Hematopoietic multipotent progenitor cell treated with erythropoietin and hydrocortisone succinate and interleukin-3 and kit ligand, for 6 days (in vitro differentiated cells): ENCODE measurements around the gene ARHGAP21.

Experiments used
- DNase-seq: peaks from one replicate; pipeline ENCODE4 v3.0.0-alpha.2; 2015

The ARHGAP21 gene

GRCh38 chr10:24569828-24570657 lies 153.6 kb downstream of the ARHGAP21 start:
- DNase-seq, result peak; percentile 78

DNA sequence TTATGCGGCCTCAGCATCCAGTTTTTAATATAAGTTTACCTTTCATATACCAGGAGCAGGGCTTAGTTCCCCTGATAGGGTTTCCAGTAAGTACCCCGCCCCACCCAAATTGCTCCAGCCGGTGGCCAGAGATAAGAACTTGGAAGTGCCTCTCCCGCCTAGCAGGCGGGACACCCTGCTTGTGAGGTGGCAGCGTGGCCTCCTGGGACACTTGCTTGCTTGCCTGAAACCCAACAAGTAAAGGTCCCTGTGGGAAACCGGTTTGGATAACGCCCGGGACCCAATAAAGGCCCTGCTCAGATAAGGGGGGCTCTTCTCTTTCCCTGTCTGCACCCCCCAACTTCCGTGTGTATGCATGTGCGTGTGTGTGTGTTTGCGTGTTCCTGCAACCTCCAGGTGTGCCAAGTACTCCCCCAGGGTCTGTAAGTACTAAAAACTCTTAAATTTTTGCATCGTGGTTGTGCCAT lies 154.3 kb downstream of the ARHGAP21 start:
- DNase-seq, result peak; percentile 96

DNA sequence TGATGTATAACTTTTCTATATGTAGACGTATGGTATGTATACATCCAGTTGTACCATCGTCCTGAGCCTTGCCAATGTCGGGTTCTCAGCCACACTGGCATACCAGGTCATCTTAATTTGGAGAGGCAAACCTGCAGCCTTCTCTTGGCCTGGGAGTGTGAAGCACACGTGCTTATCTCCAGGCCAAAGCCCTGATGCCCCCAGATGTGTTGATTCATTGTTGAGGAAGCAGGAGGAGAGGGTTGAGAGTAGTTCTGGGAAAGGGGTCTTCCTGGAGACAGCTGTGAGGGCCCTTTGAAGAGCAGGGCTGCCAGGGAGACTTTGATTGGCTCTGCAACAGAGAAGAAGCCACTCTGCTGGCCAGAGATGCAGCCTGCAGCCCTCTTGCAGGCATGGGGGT lies 155.6 kb downstream of the ARHGAP21 start:
- peak; percentile 34 for DNase-seq

- DNase-seq, result no peak
Observed at GRCh38 chr10:24561453-24561852, 162.2 kb downstream of the ARHGAP21 start.

- peak; percentile 89 for DNase-seq
Observed at GRCh38 chr10:24556750-24557742, 166.6 kb downstream of the ARHGAP21 start.

- peak; percentile 31 for DNase-seq
Observed at GRCh38 chr10:24556126-24556749, 167.4 kb downstream of the ARHGAP21 start.

DNA sequence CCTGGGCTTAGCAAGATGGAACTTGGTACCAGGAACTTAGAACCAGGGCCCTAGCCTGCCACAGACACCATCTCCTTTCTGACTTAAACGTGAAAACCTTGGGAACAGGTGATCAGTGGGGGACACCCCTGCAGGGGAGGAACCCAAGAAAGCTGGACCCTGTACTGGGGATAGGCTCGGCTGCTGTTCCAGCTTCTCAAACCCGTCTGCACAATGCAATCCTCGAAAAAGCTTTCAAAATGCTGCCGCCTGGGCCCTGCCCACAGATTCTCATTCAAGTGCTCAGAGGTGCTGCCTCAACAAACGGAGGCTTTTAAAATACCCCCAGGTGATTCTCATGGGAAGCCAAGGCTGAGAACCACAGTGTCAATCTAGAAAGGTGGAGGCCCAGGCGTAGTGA lies 169.7 kb downstream of the ARHGAP21 start:
- DNase-seq, result no peak

- DNase-seq, result no peak
Observed at GRCh38 chr10:24553051-24553612, 170.6 kb downstream of the ARHGAP21 start.

DNA sequence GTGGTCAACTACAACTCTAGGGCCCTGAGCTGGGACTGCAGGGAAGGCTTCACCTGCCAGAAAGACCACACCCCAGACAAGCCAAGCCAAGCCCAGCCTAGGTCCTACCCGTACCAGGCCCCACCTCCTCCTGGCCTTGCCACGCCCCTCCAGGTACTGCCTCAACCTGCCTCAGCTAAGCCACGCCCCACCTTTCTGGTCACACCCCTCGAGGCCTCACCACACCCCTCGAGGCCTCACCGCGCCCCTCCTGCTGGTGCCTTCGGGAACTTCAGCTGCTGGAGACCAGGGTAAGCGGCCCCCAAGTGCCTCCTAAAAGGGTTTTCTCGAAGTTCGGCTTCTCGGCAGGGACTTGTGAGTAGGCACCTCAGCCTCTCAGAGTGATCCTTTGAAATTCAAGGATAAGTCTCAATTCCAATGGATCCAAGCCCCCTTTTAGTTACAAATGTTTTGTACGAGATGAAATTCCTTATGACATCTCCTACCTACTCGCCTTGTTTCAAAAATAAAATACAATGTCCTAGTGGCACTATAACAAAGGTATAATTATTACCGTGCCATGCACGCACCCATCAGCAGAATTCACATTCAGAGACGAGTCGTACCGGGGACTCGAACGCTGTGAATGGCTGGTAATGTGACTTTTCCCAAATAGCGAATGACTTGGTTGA lies 171.2 kb downstream of the ARHGAP21 start:
- DNase-seq, result peak; percentile 48

DNA sequence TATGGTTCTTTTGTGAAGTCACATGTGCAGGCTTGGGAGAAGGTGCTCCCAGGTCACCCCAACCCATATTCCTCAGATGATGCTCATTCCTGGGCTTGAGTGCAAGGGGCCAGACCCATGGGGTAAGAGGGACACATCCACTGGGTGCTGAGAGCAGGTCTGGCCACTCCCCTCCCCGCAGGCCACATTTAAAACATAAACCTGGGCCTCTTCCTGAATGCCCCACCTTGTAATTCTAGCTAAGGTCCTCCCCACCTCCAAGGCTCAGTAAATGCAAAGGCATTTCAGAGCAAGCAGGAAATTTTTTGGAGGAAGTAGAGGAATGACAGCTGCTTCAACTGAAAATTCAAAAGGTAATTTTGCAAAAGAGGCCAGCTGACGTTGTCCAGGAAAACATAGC lies 172.5 kb downstream of the ARHGAP21 start:
- no peak for DNase-seq

DNA sequence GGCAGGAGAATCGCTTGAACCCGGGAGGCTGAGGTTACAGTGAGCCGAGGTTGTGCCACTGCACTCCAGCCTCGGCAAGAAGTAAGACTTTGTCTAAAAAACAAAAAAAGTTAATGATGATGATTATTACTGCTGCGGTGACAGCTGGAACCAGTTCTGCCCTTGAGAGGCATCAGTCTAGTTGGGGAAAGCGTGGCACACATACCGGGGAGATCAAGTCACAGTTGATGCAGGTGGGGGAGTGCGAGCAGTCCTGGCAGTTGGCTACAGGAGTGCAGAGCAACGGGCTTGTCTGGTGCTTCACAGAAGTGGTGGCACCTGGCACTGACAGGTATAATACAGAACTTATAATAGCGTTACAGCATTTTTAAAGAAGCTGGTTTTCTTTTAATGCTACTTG lies 173.0 kb downstream of the ARHGAP21 start:
- DNase-seq, result no peak

GRCh38 chr10:24545585-24545984 lies 178.1 kb downstream of the ARHGAP21 start:
- DNase-seq, result no peak

GRCh38 chr10:24544776-24545175 lies 178.9 kb downstream of the ARHGAP21 start:
- no peak for DNase-seq

- no peak for DNase-seq
Observed at GRCh38 chr10:24542314-24543270, 181.1 kb downstream of the ARHGAP21 start.

- no peak for DNase-seq
Observed at GRCh38 chr10:24541239-24541753, 182.4 kb downstream of the ARHGAP21 start.

DNA sequence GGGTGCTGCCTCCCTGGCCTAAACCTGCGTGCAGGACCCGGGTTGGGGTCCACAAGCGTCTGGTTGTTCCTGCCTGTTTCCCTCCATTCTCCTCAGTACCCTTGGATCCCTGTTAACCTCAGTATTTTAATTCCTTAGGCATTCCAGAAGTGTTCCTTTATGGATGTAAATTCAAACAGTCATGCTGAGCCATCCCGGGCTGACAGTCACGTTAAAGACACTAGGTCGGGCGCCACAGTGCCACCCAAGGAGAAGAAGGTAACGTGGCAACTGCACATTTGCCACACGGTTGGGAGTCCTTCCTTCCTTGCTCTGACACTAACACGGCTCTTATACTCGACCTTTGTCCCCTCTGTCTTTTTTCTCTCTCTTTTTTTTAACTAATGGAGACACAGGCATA lies 187.1 kb downstream of the ARHGAP21 start:
- DNase-seq, result no peak

- no peak for DNase-seq
Observed at GRCh38 chr10:24533981-24534380, 189.7 kb downstream of the ARHGAP21 start.
